Neural cell (in vitro differentiated cells): Measurements from ENCODE around the gene RPGRIP1L.

Source experiments
- CTCF ChIP-seq: fragments of 450-650 bp; IDR thresholded peaks from 2 replicates; pipeline ENCODE4 v1.5.1; 2014; ENCODE audit warnings: antibody characterized with exemption, mild to moderate bottlenecking, moderate library complexity; ENCODE audit not compliant: poor library complexity, severe bottlenecking
- EP300 ChIP-seq: fragments of 450-650 bp; conservative IDR thresholded peaks from 2 replicates; pipeline ENCODE4 v1.6.1; 2014; ENCODE audit warnings: antibody characterized with exemption, mild to moderate bottlenecking, moderate library complexity; ENCODE audit not compliant: poor library complexity, severe bottlenecking
- EZH2 ChIP-seq: fragments of 200-600, 300-800 bp; shearing (Covaris generic), sonication (generic); IDR thresholded peaks from 2 replicates; pipeline ENCODE4 v1.6.1; 2014; ENCODE audit warnings: antibody characterized with exemption, low read length, borderline replicate concordance, mild to moderate bottlenecking; ENCODE audit not compliant: insufficient read depth, poor library complexity, severe bottlenecking

- TF ChIP-seq CTCF, result no peak
- TF ChIP-seq EZH2, result no peak
- no peak for TF ChIP-seq EP300
These were observed 103.0 kb downstream of the RPGRIP1L start for GRCh38 chr16:53600616-53601015.
